Effector memory CD4-positive, alpha-beta T cell (primary cell): Measurements from ENCODE around the gene NOL4L.

Source experiments
- DNase-seq, 3 donors: peaks; one replicate each; pipeline ENCODE4 v3.0.0-alpha.2; 2020
- H3K27ac ChIP-seq: 2 replicates; pipeline ENCODE4 v1.7.0; 2013; ENCODE audit warnings: mild to moderate bottlenecking, low read length, moderate library complexity; ENCODE audit not compliant: insufficient read depth, poor library complexity, severe bottlenecking
- H3K27me3 ChIP-seq: replicated peaks from 2 replicates; pipeline ENCODE4 v1.7.0; 2013; ENCODE audit warnings: mild to moderate bottlenecking, low read length; ENCODE audit not compliant: insufficient read depth, control insufficient read depth, poor library complexity, severe bottlenecking
- H3K36me3 ChIP-seq: 2 replicates; pipeline ENCODE4 v1.7.0; 2013; ENCODE audit warnings: mild to moderate bottlenecking, low read length, moderate library complexity; ENCODE audit not compliant: control insufficient read depth, insufficient read depth
- H3K4me1 ChIP-seq: 2 replicates; pipeline ENCODE4 v1.7.0; 2013; ENCODE audit warnings: low read length, mild to moderate bottlenecking; ENCODE audit not compliant: control insufficient read depth, insufficient read depth, poor library complexity, severe bottlenecking
- H3K4me3 ChIP-seq: 2 replicates; pipeline ENCODE4 v1.7.0; 2013; ENCODE audit warnings: low read length, low read depth, mild to moderate bottlenecking; ENCODE audit not compliant: insufficient read depth, poor library complexity, severe bottlenecking
- H3K9me3 ChIP-seq: 2 replicates; pipeline ENCODE4 v1.7.0; 2013; ENCODE audit warnings: mild to moderate bottlenecking, low read length, moderate library complexity; ENCODE audit not compliant: control insufficient read depth

NOL4L gene

DNA sequence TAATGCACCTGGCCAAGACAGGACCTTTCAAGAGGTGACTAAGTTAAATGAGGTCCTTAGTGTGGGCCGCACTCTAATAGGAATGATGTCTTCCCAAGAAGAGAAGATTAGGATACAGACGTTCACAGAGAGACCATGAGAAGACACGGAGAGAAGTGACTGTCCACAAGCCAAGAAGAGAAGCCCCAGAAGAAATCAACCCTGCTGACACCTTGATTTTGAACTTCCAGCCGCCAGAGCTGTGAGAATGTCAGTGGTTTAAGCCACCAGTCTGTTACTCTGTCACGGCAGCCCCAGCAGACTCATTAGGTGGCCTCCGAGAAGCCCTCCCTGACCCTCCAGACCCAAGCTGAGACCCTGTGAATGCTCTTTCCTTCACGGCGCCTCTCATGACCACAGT is 29.5 kb downstream of the NOL4L start:
- Histone ChIP-seq H3K27me3 (no peaks in the 10 kb centered on the region), H3K4me3 (no peak overlapping the region), H3K4me1 (peaks cover 15% of the 10 kb centered on the region), H3K36me3 (no peaks in the 10 kb centered on the region), H3K9me3 (no peaks in the 10 kb centered on the region), H3K27ac (no peak overlapping the region)
- DNase-seq, result no peak

DNA sequence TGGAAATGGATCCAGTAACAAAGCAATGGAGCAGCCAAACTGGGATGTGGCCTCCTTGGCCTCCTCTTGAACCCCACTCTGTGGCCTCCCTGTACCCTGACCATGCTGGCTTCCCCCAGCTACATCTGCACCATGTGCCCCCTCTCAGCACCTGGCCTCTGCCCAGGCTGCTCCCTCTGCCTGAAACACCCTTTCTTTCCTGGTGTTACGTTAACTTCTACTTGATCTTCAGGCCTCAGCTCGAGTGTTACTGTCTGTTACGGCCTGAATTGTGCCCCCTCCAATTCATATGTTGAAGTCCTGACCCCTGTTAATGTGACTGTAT is 30.2 kb downstream of the NOL4L start:
- Histone ChIP-seq H3K4me3 (no peak overlapping the region), H3K9me3 (no peaks in the 10 kb centered on the region), H3K27ac (peak overlapping the region; percentile 44), H3K4me1 (peaks cover 12% of the 10 kb centered on the region), H3K36me3 (no peaks in the 10 kb centered on the region), H3K27me3 (no peaks in the 10 kb centered on the region)
- no peak for DNase-seq

DNA sequence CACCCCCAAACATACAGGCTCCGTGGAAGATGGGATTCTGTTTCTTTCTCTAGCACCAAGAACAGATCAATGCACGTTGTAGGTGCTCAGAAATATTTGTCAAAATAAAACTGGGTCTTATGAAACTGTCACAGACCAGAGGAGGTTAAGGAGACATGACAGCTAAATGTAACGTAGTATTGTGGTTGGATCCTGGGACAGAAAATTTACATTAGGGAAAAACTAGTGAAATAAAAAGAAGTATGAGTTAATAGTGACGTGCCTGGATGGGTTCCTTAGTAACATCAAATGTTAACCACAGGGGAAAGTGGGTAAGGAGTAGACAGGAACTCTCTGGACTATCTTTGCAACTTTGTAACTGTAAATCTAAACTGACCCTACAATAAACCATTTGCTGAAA is 31.5 kb downstream of the NOL4L start:
- H3K36me3 ChIP-seq, result no peaks in the 10 kb centered on the region

DNA sequence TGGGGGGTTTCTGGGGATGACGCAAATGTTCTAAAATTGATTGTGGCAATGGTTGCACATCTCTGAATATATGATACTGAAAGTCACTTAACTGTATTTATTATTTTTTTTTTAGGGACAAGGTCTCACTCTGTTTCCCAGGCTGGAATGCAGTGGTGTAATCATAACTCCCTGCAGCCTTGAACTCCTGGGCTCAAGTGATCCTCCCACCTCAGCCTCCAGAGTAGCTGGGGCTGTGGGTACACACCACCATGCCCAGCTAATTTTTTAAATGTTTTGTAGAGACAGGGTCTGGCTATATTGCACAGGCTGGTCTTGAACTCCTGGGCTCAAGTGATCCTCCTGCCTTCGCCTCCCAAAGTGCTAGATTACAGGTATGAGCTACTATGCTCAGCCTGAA is 33.4 kb downstream of the NOL4L start:
- no peak for DNase-seq
- H3K27me3 ChIP-seq, result no peaks in the 10 kb centered on the region
- no peak overlapping the region for H3K27ac ChIP-seq
- no peaks in the 10 kb centered on the region for H3K36me3 ChIP-seq
- no peak overlapping the region for H3K4me3 ChIP-seq
- H3K4me1 ChIP-seq, result peaks cover 20% of the 10 kb centered on the region
- no peaks in the 10 kb centered on the region for H3K9me3 ChIP-seq

More for the DNA sequence above, 31.5 kb downstream of the NOL4L start:
- Histone ChIP-seq H3K4me3 (no peak overlapping the region), H3K4me1 (peaks cover 10% of the 10 kb centered on the region), H3K27me3 (no peaks in the 10 kb centered on the region), H3K27ac (peak overlapping the region; percentile 27), H3K9me3 (no peaks in the 10 kb centered on the region)
- no peak for DNase-seq

DNA sequence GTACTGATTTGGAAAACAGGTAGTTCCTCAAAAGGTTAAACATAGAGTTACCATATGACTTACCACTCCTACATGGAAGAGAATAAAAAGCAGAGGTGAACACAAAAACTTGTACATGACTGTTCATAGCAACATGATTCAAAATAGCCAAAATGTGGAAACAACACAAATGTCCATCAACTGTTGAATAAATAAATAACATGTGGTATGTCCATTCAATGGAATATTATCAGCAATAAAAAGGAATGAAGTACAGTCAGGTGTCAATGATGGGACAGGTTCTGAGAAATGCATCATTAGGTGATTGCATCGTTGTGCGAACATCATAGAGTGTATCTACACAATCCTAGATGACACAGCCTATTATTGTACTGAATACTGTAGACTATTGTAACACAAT is 35.3 kb downstream of the NOL4L start:
- peaks cover 24% of the 10 kb centered on the region for H3K4me1 ChIP-seq
- H3K9me3 ChIP-seq, result no peaks in the 10 kb centered on the region

DNA sequence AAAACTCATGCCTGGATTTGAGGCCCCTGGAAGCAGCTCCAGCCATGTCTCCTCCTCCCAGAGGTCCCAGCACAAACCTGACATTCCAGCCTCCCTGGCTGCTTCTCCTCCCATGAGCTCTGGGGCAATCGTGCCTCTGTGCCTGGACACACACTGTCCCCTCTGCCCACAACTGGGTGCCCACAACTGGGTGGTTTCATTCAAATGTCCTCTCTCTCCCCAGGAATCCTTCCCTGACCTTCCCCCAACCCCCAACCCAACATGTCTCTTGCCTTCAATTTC is 37.4 kb downstream of the NOL4L start:
- no peak for DNase-seq
- Histone ChIP-seq H3K36me3 (no peaks in the 10 kb centered on the region), H3K27ac (peak overlapping the region; percentile 7), H3K27me3 (no peaks in the 10 kb centered on the region), H3K9me3 (no peaks in the 10 kb centered on the region), H3K4me3 (no peak overlapping the region), H3K4me1 (peaks cover 33% of the 10 kb centered on the region)

More for the DNA sequence above, 35.3 kb downstream of the NOL4L start:
- no peak for DNase-seq
- no peak overlapping the region for H3K27ac ChIP-seq
- H3K36me3 ChIP-seq, result no peaks in the 10 kb centered on the region
- no peaks in the 10 kb centered on the region for H3K27me3 ChIP-seq
- H3K4me3 ChIP-seq, result no peak overlapping the region

DNA sequence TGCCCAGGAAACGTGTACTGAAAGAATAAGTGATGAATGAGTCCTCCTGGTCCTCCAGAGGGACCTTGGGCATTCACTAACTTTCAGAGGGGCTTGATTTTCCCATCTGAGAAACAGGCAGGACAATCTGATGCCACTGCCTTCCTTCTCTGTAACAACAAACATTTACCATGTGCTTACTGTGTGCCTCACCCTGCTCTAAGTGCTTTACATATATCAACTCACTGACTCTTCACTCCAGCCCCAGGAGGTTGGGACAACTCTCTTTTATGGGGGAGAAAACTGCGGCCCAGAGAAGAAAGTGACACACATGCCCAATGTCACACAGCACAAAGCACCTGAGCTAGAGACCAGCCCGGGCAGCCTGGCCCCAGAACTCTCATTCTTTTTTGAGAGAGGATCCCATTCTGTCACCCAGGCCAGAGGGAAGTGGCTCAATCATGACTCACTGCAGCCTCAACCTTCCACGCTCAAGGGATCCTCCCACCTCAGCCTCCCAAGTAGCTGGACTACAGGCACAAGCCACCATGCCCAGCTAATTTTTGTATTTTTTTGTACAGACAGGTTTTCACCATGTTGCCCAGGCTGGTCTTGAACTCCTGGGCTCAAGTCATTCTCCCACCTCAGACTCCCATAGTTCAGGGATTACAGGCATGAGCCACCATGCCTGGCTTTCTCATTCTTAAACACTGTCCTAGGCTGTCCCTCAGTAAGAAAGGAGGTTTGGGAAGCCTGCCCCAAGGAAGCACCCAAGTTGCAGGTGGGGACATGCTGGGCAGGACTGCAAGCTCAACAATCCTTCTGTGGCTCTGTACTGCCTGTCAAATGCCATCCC is 38.0 kb downstream of the NOL4L start:
- no peaks in the 10 kb centered on the region for H3K36me3 ChIP-seq
- DNase-seq, result no peak
- no peak overlapping the region for H3K4me3 ChIP-seq
- H3K27me3 ChIP-seq, result no peaks in the 10 kb centered on the region
- peaks cover 38% of the 10 kb centered on the region for H3K4me1 ChIP-seq
- H3K27ac ChIP-seq, result peak overlapping the region; percentile 7
- H3K9me3 ChIP-seq, result no peaks in the 10 kb centered on the region

DNA sequence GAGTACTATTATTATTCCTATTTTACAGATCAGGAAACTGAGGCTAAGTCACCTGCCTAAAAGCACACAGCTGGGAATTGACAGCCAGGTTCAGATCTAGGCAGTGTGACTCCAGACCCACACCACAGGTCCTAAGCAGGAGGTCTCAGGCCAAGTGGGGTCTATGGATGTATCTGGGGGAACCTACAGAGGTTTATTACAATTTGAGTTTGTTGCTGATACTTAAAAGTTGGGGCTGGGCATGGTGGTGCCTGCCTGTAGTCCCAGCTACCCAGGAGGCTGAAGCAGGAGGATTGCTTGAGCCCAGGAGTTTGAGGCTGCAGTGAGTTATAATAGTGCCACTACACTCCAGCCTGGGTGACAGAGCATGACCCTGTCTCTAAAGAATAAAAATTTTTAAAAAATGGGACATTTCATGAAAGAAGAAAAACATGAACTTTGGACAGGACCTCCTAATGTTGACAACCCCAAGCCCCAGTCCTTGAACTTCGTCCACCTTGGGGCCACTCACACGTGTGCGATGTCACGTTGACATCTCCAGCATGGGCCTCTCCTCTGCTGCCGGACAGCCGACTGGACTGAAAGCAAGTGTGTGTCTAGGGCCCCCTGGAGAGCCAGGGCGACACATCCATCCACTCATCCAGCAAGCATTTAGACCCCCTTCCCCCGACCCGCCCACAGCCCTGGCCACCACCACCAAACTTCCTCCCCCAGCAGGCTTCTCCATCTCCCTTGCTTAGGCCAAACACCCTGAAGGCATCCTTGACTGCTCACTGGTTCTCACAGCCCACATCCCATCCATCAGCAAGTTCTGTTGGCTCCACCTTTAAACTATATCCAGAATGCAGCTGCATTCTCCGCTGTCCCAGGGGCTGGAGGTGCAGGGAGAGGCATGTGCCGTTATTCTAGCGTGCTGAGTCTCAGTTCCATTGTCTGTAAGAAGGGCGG is 40.0 kb downstream of the NOL4L start:
- Histone ChIP-seq H3K27me3 (no peaks in the 10 kb centered on the region), H3K36me3 (no peaks in the 10 kb centered on the region), H3K4me1 (peaks cover 57% of the 10 kb centered on the region), H3K4me3 (no peak overlapping the region), H3K27ac (no peak overlapping the region), H3K9me3 (no peaks in the 10 kb centered on the region)
- DNase-seq, result no peak

DNA sequence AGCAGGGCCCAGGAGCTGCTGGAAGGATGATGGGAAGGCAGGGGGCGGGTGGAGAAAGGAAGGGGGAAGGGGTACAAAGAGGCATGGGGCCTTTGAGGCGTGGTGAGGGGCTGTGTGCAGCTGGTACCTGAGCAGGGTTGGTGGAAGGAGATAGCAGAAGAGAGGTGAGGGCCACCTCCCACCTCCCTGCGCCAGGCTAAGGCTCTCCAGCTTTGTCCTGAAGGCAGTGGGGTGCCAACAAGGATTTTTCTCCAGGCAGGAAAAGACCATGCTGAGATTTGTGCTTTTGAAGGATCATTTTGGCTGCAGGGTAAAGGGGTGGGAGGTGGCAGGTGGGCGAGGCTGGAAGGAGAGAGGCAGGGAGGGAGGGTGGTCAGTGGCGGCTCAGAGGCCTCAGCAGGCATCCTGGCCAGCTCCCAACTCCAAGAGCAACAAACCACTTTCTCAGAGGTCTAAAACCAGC is 40.8 kb downstream of the NOL4L start:
- Histone ChIP-seq H3K27ac (peak overlapping the region; percentile 39), H3K4me1 (peaks cover 66% of the 10 kb centered on the region), H3K36me3 (no peaks in the 10 kb centered on the region), H3K9me3 (no peaks in the 10 kb centered on the region), H3K4me3 (no peak overlapping the region), H3K27me3 (no peaks in the 10 kb centered on the region)
- DNase-seq, result no peak
